ENCODE results near the gene IRF2BPL.

The IRF2BPL gene

GRCh38 chr14:76996563-76997146 lies 31.9 kb downstream of the IRF2BPL start:
- Histone ChIP-seq H3K4me2 (ENCODE audit: low read length) (no peak overlapping the region), H3K27ac (ENCODE audit: low read length) (no peak overlapping the region), H3K9ac (ENCODE audit: low read length) (no peak overlapping the region), H3K4me3 (ENCODE audit: low read length) (no peak overlapping the region), H3K4me1 (ENCODE audit: low read length) (peaks cover 13% of the 10 kb centered on the region), H3K79me2 (ENCODE audit: low read length) (no peaks in the 10 kb centered on the region), H4K20me1 (ENCODE audit: insufficient read depth, low read length) (no peaks in the 10 kb centered on the region), H3K36me3 (replicated peaks; ENCODE audit: low read depth, low read length) (no peaks in the 10 kb centered on the region), H3K9me3 (ENCODE audit: insufficient read depth, low read length) (no peaks in the 10 kb centered on the region), H2AFZ (ENCODE audit: low read depth, low read length) (no peak overlapping the region), H3K27me3 (ENCODE audit: low read depth, low read length) (peaks cover 5% of the 10 kb centered on the region; the same call in 1 of the 2 replicates)
- TF ChIP-seq CTCF (IDR thresholded peaks at IDR 0.05; ENCODE audit: low read depth, low read length), result no peak

GRCh38 chr14:76995279-76996035 lies 33.1 kb downstream of the IRF2BPL start:
- H3K36me3 ChIP-seq (replicated peaks; ENCODE audit: low read depth, low read length), result no peaks in the 10 kb centered on the region
- TF ChIP-seq EZH2phosphoT487 (IDR thresholded peaks at IDR 0.05; ENCODE audit: low read depth) (no peak), CTCF (IDR thresholded peaks at IDR 0.05; ENCODE audit: low read depth, low read length) (no peak)
- H3K4me1 ChIP-seq (ENCODE audit: low read length), result peaks cover 12% of the 10 kb centered on the region
- no peak overlapping the region for H3K9ac ChIP-seq (ENCODE audit: low read length)
- no peaks in the 10 kb centered on the region for H3K9me3 ChIP-seq (ENCODE audit: insufficient read depth, low read length)
- no peaks in the 10 kb centered on the region for H4K20me1 ChIP-seq (ENCODE audit: insufficient read depth, low read length)
- H3K27me3 ChIP-seq (ENCODE audit: low read depth, low read length), result peaks cover 5% of the 10 kb centered on the region; the same call in 1 of the 2 replicates
- no peaks in the 10 kb centered on the region for H3K79me2 ChIP-seq (ENCODE audit: low read length)
- H3K4me3 ChIP-seq (ENCODE audit: low read length), result no peak overlapping the region
- no peak overlapping the region for H2AFZ ChIP-seq (ENCODE audit: low read depth, low read length)
- no peak overlapping the region for H3K27ac ChIP-seq (ENCODE audit: low read length)
- H3K4me2 ChIP-seq (ENCODE audit: low read length), result no peak overlapping the region

GRCh38 chr14:76993752-76994151 lies 34.8 kb downstream of the IRF2BPL start:
- Histone ChIP-seq H3K79me2 (ENCODE audit: low read length) (no peaks in the 10 kb centered on the region), H2AFZ (ENCODE audit: low read depth, low read length) (no peak overlapping the region), H3K4me2 (ENCODE audit: low read length) (no peak overlapping the region), H3K4me1 (ENCODE audit: low read length) (peaks cover 9% of the 10 kb centered on the region), H3K27me3 (ENCODE audit: low read depth, low read length) (peaks cover 5% of the 10 kb centered on the region; the same call in 1 of the 2 replicates), H3K9me3 (ENCODE audit: insufficient read depth, low read length) (no peaks in the 10 kb centered on the region), H4K20me1 (ENCODE audit: insufficient read depth, low read length) (no peaks in the 10 kb centered on the region), H3K9ac (ENCODE audit: low read length) (no peak overlapping the region), H3K36me3 (replicated peaks; ENCODE audit: low read depth, low read length) (no peaks in the 10 kb centered on the region), H3K4me3 (ENCODE audit: low read length) (no peak overlapping the region), H3K27ac (ENCODE audit: low read length) (no peak overlapping the region)
- no peak for TF ChIP-seq EZH2phosphoT487 (IDR thresholded peaks at IDR 0.05; ENCODE audit: low read depth)
- TF ChIP-seq CTCF (IDR thresholded peaks at IDR 0.05; ENCODE audit: low read depth, low read length), result no peak

- H2AFZ ChIP-seq (ENCODE audit: low read depth, low read length), result no peak overlapping the region
- 0 out of 2 replicates have a peak, but pooled peaks cover 6% of the 10 kb centered on the region for H3K4me1 ChIP-seq (ENCODE audit: low read length)
- no peak overlapping the region for H3K27ac ChIP-seq (ENCODE audit: low read length)
- no peak overlapping the region for H3K4me2 ChIP-seq (ENCODE audit: low read length)
- no peak for TF ChIP-seq EZH2phosphoT487 (IDR thresholded peaks at IDR 0.05; ENCODE audit: low read depth)
- no peak for TF ChIP-seq CTCF (IDR thresholded peaks at IDR 0.05; ENCODE audit: low read depth, low read length)
- H3K79me2 ChIP-seq (ENCODE audit: low read length), result no peaks in the 10 kb centered on the region
- no peak overlapping the region for H3K4me3 ChIP-seq (ENCODE audit: low read length)
- H3K27me3 ChIP-seq (ENCODE audit: low read depth, low read length), result no peaks in the 10 kb centered on the region
- H3K36me3 ChIP-seq (replicated peaks; ENCODE audit: low read depth, low read length), result no peaks in the 10 kb centered on the region
- H3K9ac ChIP-seq (ENCODE audit: low read length), result no peak overlapping the region
- no peaks in the 10 kb centered on the region for H3K9me3 ChIP-seq (ENCODE audit: insufficient read depth, low read length)
- no peaks in the 10 kb centered on the region for H4K20me1 ChIP-seq (ENCODE audit: insufficient read depth, low read length)
Measured at GRCh38 chr14:76990084-76990483, 38.4 kb downstream of the IRF2BPL start.
